ENCODE data around the gene TMIE. TPM values are rescaled to one million over a fixed set of nuclear protein-coding genes. Genes with fewer than 3 reads are reported as not detected.

Gene TMIE
- total and polyA plus RNA-seq, 10 of the 15 experiments (the other 5 are each of a cell fraction or from before 2014, with no cell fraction given) = not detected

DNA sequence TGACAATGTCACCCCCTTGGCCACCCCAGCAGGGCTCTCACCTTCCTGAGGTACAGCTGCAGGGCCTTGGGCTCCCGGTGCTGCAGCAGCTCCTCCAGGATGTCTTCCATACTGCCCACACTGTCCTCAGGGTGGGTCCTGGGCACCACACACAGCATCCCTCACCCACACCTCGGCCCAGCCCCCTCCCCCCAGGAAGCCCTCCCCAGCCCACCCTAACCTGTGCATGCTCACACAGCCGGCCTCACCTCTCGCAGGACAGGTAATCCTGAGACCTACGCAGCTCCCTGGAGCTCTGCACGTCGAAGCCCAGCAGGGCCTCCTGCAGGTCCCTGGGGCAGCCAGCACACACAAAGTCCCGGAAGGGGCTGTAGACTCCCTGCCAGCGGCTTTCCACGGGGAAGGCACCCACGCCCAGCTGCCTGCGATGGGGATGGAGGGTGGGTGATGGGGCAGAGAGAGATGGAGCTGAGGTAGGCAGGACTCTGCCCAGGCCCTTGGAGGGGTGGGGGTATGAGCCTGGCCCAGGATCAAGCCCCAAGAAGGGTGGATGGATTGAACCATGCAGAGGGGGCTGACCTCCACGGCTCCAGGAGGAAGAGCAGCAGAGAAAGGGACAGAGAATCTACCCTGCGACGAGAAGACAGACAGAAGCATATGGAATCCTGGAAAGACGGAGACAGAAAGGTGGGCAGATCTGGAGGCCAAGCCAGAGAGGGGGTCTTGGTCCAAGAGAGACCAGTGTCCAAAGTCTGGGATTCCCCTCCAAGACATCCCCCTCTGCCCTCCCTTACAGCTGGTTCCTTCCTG is 24.4 kb upstream of the TMIE start:
- Histone ChIP-seq H3K4me3 (no peak overlapping the region), H2AFZ (ENCODE audit: control insufficient read depth, low read depth, low read length) (no peak overlapping the region), H3K27me3 (replicated peaks in 1 of 2; ENCODE audit: control insufficient read depth in 2 of 2, insufficient read depth in 2 of 2, low read length in 1 of 2) (no peaks in the 10 kb centered on the region), H3K79me2 (ENCODE audit: control insufficient read depth, insufficient read depth, low read length) (no peaks in the 10 kb centered on the region), H3K27ac (ENCODE audit: control insufficient read depth, insufficient read depth) (no peak overlapping the region), H4K20me1 (ENCODE audit: control insufficient read depth, insufficient read depth) (no peaks in the 10 kb centered on the region), H3K4me2 (ENCODE audit: control insufficient read depth, insufficient read depth) (no peak overlapping the region), H3K4me1 (ENCODE audit: control insufficient read depth, insufficient read depth, low read length) (no peaks in the 10 kb centered on the region), H3K36me3 (ENCODE audit: control insufficient read depth in 2 of 2, insufficient read depth in 2 of 2, low read length in 1 of 2) (no peaks in the 10 kb centered on the region), H3K9me3 (replicated peaks; ENCODE audit: control insufficient read depth, insufficient read depth, low read length) (no peaks in the 10 kb centered on the region), H3K9ac (ENCODE audit: control insufficient read depth, insufficient read depth, low read length) (no peak overlapping the region)
- BruUV-seq (replicated peaks) = no TSS peak
- SMC1A ChIA-PET (ENCODE audit: uncharacterized antibody, unreplicated experiment) = no interaction called here
- DNase-seq (ENCODE audit: low read depth, low spot score) (no peak), FAIRE-seq (no peak), ATAC-seq (no peak)
- POLR2A ChIA-PET = no interaction called here
- CTCF ChIA-PET = no interaction called here
- TF ChIP-seq TCF7 (IDR thresholded peaks at IDR 0.05; ENCODE audit: borderline replicate concordance) (no peak), RB1 (IDR thresholded peaks at IDR 0.05; ENCODE audit: borderline replicate concordance) (no peak), HDAC6 (IDR thresholded peaks at IDR 0.05; ENCODE audit: unreplicated experiment) (no peak), CBX5 (IDR thresholded peaks at IDR 0.05; ENCODE audit: low read depth) (no peak), PAX5 (IDR thresholded peaks at IDR 0.05; ENCODE audit: borderline replicate concordance, low read depth, low read length) (no peak), IRF5 (IDR thresholded peaks at IDR 0.05; ENCODE audit: borderline replicate concordance) (no peak)
- TF ChIP-seq, protein P1, sequence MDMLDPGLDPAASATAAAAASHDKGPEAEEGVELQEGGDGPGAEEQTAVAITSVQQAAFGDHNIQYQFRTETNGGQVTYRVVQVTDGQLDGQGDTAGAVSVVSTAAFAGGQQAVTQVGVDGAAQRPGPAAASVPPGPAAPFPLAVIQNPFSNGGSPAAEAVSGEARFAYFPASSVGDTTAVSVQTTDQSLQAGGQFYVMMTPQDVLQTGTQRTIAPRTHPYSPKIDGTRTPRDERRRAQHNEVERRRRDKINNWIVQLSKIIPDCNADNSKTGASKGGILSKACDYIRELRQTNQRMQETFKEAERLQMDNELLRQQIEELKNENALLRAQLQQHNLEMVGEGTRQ (IDR thresholded peaks at IDR 0.05; ENCODE audit: borderline replicate concordance, low read depth, low read length) = no peak
- TF ChIP-seq, protein P2, sequence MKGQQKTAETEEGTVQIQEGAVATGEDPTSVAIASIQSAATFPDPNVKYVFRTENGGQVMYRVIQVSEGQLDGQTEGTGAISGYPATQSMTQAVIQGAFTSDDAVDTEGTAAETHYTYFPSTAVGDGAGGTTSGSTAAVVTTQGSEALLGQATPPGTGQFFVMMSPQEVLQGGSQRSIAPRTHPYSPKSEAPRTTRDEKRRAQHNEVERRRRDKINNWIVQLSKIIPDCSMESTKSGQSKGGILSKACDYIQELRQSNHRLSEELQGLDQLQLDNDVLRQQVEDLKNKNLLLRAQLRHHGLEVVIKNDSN (IDR thresholded peaks at IDR 0.05; ENCODE audit: borderline replicate concordance, extremely low read length, insufficient read depth, low read depth, low read length) = no peak
- in situ Hi-C loops (cut with MboI) (no loop called here), intact Hi-C loops (cut with micrococcal nuclease; ENCODE audit: unreplicated experiment) (no loop called here)
- WGBS (ENCODE audit: insufficient coverage, insufficient replicate concordance, low lambda C conversion rate, missing lambda C conversion rate) = 61% methylated on average over 13 of the region's 16 CpGs
- RAD21 ChIA-PET (ENCODE audit: unreplicated experiment) = no interaction called here

Measured in GM12878 (cell line).